Measurements from ENCODE around the gene CNGA1. TPM values are rescaled to one million over a fixed set of nuclear protein-coding genes. Genes with fewer than 3 reads are reported as not detected.
A peak's percentile ranks its signal among the peaks of the same experiment; 100 is the strongest.
"Not testable (repeated sequence)": the region's sequence is repeated elsewhere in the genome, so short reads cannot be mapped to it uniquely, and the experiment has no call there.

CNGA1 gene
- total and polyA plus RNA-seq, 8 donors, result 0.73 to 2.0 (median 1.5) TPM; not detected in 1

DNA sequence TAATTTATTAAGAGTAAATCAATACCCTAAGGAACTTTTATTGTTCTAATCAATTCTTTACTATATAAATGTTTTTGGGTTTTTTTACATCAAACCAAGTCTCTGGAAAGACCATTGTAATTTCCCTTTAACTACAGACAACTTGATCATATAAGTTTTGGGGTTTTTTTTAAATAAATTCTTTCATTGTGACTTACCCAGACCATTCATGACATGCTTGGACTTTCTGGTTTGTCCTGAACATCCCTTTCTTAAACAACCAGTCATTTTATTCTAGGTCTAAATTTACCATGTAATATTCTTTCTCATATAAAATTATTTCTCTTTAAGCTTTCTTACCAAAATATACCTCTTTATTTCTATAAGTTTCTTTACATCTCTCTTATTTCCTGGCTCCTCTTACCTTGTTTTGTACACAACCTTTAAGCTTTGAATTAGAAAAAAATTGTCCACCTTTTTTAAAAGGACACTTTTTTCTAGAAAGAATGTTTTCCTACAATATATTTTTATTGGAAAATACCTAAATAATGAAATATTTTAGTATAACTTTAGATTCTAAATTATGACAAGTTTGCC is 8.4 kb downstream of the CNGA1 start:
- H3K27ac ChIP-seq, result no peak overlapping the region
- peaks cover 0 to 40% of the 10 kb centered on the region in 2 donors for H3K9me3 ChIP-seq
- H3K4me1 ChIP-seq, result no peaks in the 10 kb centered on the region
- TF ChIP-seq, protein P1, sequence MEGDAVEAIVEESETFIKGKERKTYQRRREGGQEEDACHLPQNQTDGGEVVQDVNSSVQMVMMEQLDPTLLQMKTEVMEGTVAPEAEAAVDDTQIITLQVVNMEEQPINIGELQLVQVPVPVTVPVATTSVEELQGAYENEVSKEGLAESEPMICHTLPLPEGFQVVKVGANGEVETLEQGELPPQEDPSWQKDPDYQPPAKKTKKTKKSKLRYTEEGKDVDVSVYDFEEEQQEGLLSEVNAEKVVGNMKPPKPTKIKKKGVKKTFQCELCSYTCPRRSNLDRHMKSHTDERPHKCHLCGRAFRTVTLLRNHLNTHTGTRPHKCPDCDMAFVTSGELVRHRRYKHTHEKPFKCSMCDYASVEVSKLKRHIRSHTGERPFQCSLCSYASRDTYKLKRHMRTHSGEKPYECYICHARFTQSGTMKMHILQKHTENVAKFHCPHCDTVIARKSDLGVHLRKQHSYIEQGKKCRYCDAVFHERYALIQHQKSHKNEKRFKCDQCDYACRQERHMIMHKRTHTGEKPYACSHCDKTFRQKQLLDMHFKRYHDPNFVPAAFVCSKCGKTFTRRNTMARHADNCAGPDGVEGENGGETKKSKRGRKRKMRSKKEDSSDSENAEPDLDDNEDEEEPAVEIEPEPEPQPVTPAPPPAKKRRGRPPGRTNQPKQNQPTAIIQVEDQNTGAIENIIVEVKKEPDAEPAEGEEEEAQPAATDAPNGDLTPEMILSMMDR (IDR thresholded peaks at IDR 0.05), result no peak
- ATAC-seq (no peak), DNase-seq (no peak)
- no peak overlapping the region for H3K4me3 ChIP-seq
- no peaks in the 10 kb centered on the region for H3K36me3 ChIP-seq
- no peaks in the 10 kb centered on the region for H3K27me3 ChIP-seq
- intact Hi-C loops (cut with DNase I), result no loop called here

DNA sequence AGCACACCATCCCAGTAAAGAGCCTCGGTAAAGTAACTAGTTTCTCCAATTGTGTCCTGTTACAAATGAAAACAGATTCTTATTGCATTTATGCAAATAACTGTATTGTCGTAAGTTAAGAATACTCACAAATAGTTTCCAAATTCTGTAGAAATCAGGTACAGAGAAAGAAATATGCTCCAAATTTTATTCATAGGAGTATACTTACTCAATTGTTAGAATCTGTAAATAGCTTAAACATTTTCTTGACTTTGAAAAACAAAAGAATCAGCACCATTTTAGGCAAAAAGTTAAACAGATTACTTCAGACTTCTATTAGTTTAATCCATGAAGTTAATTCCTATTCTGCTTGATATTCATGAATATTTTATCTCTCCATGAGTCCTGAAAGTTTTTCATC is 10.7 kb downstream of the CNGA1 start:
- Histone ChIP-seq H3K4me1 (no peaks in the 10 kb centered on the region), H3K36me3 (no peaks in the 10 kb centered on the region), H3K27ac (no peak overlapping the region), H3K27me3 (no peaks in the 10 kb centered on the region), H3K9me3 (peaks cover 0 to 40% of the 10 kb centered on the region in 2 donors), H3K4me3 (no peak overlapping the region)
- TF ChIP-seq, protein P1 (IDR thresholded peaks at IDR 0.05), result no peak
- intact Hi-C loops (cut with DNase I), result no loop called here
- ATAC-seq, result no peak
- DNase-seq, result no peak

DNA sequence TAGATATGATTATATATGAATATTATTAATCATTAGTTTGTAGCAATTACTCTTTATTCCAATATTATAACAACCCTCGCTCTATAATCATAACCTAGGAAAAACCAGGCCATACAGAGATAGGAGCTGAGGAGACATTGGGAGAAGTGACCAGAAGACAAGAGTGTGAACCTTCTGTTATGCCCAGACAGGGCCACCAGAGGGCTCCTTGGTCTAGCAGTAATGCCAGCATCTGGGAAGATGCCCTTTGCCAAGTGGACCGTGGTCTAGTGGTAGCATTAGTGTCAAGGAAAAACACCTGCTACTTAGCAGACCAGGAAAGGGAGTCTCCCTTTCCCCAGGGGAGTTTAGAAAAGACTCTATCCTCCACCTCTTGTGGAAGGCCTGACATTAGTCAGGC is 12.9 kb downstream of the CNGA1 start:
- peak in 1 of 4 donors; percentile 38 for DNase-seq
- ATAC-seq; intact Hi-C loops (cut with DNase I); H3K4me3 ChIP-seq; H3K36me3 ChIP-seq; H3K4me1 ChIP-seq; H3K27ac ChIP-seq; H3K27me3 ChIP-seq: not testable (repeated sequence)
- TF ChIP-seq, protein P1 (IDR thresholded peaks at IDR 0.05), result peak; percentile 55 to 59
- H3K9me3 ChIP-seq, result peaks cover 0 to 38% of the 10 kb centered on the region in 2 donors

DNA sequence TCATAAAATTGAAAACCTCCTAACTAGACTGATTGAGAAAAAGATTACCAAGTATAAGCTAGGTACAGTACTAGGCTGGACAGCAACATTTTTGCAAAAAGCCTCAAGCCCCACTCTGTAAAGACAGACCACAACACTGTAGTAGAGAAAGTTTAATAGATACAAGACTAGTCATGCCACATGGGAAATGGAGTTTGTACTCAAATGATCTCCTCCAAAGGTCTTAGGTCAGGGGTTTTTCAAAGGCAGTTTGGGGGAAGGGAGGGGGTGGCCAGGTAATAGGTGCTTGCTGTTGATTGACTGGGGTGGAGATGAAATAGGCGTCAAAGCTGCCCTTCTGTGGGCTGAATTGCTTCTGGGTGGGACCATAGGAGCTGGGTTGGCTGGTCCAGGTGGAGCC is 14.2 kb downstream of the CNGA1 start:
- Histone ChIP-seq H3K36me3 (no peaks in the 10 kb centered on the region), H3K4me3 (no peak overlapping the region), H3K9me3 (peaks cover 0 to 29% of the 10 kb centered on the region in 2 donors), H3K27ac (no peak overlapping the region), H3K27me3 (no peaks in the 10 kb centered on the region), H3K4me1 (no peaks in the 10 kb centered on the region)
- ATAC-seq, result no peak
- no peak for DNase-seq
- TF ChIP-seq, protein P1 (IDR thresholded peaks at IDR 0.05), result no peak
- intact Hi-C loops (cut with DNase I), result no loop called here

DNA sequence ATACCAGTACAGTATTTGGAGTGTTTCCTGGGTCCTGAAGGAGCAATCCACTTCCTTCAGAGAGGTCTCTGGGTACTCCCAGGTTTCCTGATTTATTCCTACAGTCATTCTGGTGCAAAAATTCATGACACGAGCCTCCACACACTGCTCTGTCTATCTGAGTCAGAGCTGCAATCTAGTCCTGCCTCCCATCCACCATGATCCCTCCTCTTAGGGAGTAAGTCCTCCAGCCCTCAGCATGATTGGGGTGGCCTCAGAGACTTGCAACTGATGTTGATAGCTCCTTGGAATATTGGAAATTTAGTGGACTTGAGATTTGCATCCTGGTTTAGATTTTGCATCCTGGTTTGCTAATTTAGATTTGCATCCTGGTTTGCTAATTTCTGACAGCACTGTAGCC is 20.5 kb downstream of the CNGA1 start:
- Histone ChIP-seq H3K36me3 (no peaks in the 10 kb centered on the region), H3K27me3 (no peaks in the 10 kb centered on the region), H3K4me3 (no peak overlapping the region), H3K27ac (no peak overlapping the region), H3K9me3 (peaks cover 0 to 19% of the 10 kb centered on the region in 2 donors), H3K4me1 (no peaks in the 10 kb centered on the region)
- TF ChIP-seq, protein P1 (IDR thresholded peaks at IDR 0.05), result no peak
- ATAC-seq (no peak), DNase-seq (no peak)
- intact Hi-C loops (cut with DNase I), result no loop called here

DNA sequence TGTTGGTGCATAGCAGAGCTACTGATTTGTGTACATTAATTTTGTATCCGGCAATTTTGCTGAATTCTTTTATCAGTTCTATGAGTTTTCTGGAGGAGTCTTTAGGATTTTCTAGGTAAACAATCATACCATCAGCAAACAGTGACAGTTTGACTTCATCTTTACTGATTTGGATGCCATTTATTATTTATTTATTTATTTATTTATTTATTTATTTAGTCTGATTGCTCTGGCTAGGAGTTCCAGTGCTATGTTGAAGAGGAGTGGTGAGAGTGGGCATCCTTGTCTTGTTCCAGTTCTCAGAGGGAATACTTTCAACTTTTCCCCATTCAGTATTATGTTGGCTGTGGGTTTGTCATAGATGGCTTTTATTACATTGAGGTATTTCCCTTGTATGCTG is 24.0 kb downstream of the CNGA1 start:
- ATAC-seq; DNase-seq; H3K27ac ChIP-seq; H3K36me3 ChIP-seq; H3K27me3 ChIP-seq; H3K4me1 ChIP-seq; intact Hi-C loops (cut with DNase I); H3K4me3 ChIP-seq: not testable (repeated sequence)
- H3K9me3 ChIP-seq, result peaks cover 0 to 32% of the 10 kb centered on the region in 2 donors

All from left lung (tissue), 10 donors.